ENCODE measurements around the gene FOXO3. TPM values are rescaled to one million over a fixed set of nuclear protein-coding genes. Genes with fewer than 3 reads are reported as not detected.

The FOXO3 gene
- polyA plus RNA-seq, 1 donor (not counting 4 experiments of a cell fraction or from before 2014, with no cell fraction given), result 17.6 TPM

DNA sequence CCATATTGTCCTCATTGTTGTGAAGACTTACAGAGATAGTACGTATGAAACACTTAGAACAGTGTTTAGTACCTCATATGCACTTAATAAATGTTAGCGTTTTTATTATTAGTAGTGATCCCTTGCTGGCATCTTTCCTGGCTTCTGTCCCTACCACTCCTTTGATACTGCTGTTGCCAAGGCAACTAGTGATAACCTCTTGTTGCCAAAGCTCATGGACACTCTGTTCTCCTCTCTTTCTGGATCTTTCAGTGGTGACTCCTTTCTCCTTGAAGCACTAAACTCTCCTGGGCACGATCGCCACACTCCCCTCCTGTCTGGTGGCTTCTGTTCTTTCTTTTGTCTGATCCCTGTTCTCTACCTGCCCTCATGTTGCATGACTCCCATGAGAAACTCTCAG is 83.5 kb downstream of the FOXO3 start:
- no peak for DNase-seq (ENCODE audit: low read depth, low spot score)
- H4K20me1 ChIP-seq (ENCODE audit: control insufficient read depth, extremely low read depth, insufficient read depth, low read length), result no peaks in the 10 kb centered on the region
- no peak overlapping the region for H2AFZ ChIP-seq (ENCODE audit: control insufficient read depth, low read length)
- dilution Hi-C loops (cut with MboI; ENCODE audit: extremely low pct_ligation_motif_present, low sequenced_read_pairs), result no loop called here
- no peak overlapping the region for H3K27ac ChIP-seq (ENCODE audit: control insufficient read depth, insufficient read depth, low read length)
- no peaks in the 10 kb centered on the region for H3K9me1 ChIP-seq (ENCODE audit: control insufficient read depth, extremely low read depth, insufficient read depth, low read length)
- no peak overlapping the region for H3K4me2 ChIP-seq (ENCODE audit: control insufficient read depth, extremely low read depth, insufficient read depth, low read depth, low read length)
- H3K9ac ChIP-seq (ENCODE audit: control insufficient read depth, extremely low read depth, insufficient read depth, low read length), result no peak overlapping the region
- peaks cover 2% of the 10 kb centered on the region for H3K4me1 ChIP-seq (ENCODE audit: control insufficient read depth, extremely low read depth, insufficient read depth, low read length)
- TF ChIP-seq, protein P1, sequence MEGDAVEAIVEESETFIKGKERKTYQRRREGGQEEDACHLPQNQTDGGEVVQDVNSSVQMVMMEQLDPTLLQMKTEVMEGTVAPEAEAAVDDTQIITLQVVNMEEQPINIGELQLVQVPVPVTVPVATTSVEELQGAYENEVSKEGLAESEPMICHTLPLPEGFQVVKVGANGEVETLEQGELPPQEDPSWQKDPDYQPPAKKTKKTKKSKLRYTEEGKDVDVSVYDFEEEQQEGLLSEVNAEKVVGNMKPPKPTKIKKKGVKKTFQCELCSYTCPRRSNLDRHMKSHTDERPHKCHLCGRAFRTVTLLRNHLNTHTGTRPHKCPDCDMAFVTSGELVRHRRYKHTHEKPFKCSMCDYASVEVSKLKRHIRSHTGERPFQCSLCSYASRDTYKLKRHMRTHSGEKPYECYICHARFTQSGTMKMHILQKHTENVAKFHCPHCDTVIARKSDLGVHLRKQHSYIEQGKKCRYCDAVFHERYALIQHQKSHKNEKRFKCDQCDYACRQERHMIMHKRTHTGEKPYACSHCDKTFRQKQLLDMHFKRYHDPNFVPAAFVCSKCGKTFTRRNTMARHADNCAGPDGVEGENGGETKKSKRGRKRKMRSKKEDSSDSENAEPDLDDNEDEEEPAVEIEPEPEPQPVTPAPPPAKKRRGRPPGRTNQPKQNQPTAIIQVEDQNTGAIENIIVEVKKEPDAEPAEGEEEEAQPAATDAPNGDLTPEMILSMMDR (optimal IDR thresholded peaks at IDR 0.05 in 1 of 3, IDR thresholded peaks at IDR 0.05 in 1 of 3, conservative IDR thresholded peaks at IDR 0.05 in 1 of 3; ENCODE audit: extremely low read depth in 1 of 3, insufficient read depth in 2 of 3, low read length in 3 of 3), result no peak
- TF ChIP-seq EZH2 (IDR thresholded peaks at IDR 0.05; ENCODE audit: low read length), result no peak
- H3K36me3 ChIP-seq (ENCODE audit: control insufficient read depth in 2 of 2, extremely low read depth in 1 of 2, insufficient read depth in 2 of 2, low read length in 2 of 2), result peaks cover 3 to 6% of the 10 kb centered on the region in 2 experiments
- no peaks in the 10 kb centered on the region for H3K9me3 ChIP-seq (ENCODE audit: control insufficient read depth, low read depth, low read length)
- H3K27me3 ChIP-seq (ENCODE audit: control insufficient read depth, extremely low read depth, insufficient read depth, low read length), result no peaks in the 10 kb centered on the region
- peaks cover 44% of the 10 kb centered on the region for H3K79me2 ChIP-seq (ENCODE audit: control insufficient read depth, insufficient read depth, low read length)
- no peak for FAIRE-seq
- H3K4me3 ChIP-seq (ENCODE audit: control insufficient read depth in 2 of 3, extremely low read depth in 1 of 3, insufficient read depth in 2 of 3, low read depth in 1 of 3, low read length in 3 of 3), result no peak overlapping the region

DNA sequence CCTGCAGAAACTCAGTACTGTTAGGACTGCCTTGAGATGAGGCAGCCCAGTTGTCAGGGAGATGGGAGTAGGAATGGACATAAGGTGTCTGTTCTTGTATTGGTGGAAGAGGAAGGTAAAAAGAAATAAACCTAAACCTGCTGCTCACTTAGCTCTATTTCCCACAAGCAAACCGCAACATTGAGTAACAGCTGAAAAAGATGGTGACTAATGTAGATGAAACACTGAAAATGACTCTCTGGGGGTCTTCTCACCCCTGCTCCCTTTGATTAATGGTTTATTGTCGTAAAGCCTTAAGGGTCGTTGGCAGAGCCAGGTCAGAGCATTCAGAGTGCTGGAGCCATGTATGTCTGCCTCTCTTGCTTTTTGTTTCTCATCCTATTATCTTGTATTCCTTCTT is 87.5 kb downstream of the FOXO3 start:
- Histone ChIP-seq H3K9ac (ENCODE audit: control insufficient read depth, extremely low read depth, insufficient read depth, low read length) (no peak overlapping the region), H2AFZ (ENCODE audit: control insufficient read depth, low read length) (no peak overlapping the region), H3K79me2 (ENCODE audit: control insufficient read depth, insufficient read depth, low read length) (peaks cover 37% of the 10 kb centered on the region), H3K9me1 (ENCODE audit: control insufficient read depth, extremely low read depth, insufficient read depth, low read length) (no peaks in the 10 kb centered on the region), H3K4me3 (ENCODE audit: control insufficient read depth in 2 of 3, extremely low read depth in 1 of 3, insufficient read depth in 2 of 3, low read depth in 1 of 3, low read length in 3 of 3) (no peak overlapping the region), H3K4me2 (ENCODE audit: control insufficient read depth, extremely low read depth, insufficient read depth, low read depth, low read length) (no peak overlapping the region), H3K27me3 (ENCODE audit: control insufficient read depth, extremely low read depth, insufficient read depth, low read length) (no peaks in the 10 kb centered on the region), H3K9me3 (ENCODE audit: control insufficient read depth, low read depth, low read length) (no peaks in the 10 kb centered on the region), H3K36me3 (ENCODE audit: control insufficient read depth in 2 of 2, extremely low read depth in 1 of 2, insufficient read depth in 2 of 2, low read length in 2 of 2) (peaks cover 3 to 6% of the 10 kb centered on the region in 2 experiments), H3K4me1 (ENCODE audit: control insufficient read depth, extremely low read depth, insufficient read depth, low read length) (peaks cover 35% of the 10 kb centered on the region), H4K20me1 (ENCODE audit: control insufficient read depth, extremely low read depth, insufficient read depth, low read length) (no peaks in the 10 kb centered on the region), H3K27ac (ENCODE audit: control insufficient read depth, insufficient read depth, low read length) (no peak overlapping the region)
- FAIRE-seq (no peak), DNase-seq (ENCODE audit: low read depth, low spot score) (no peak)
- dilution Hi-C loops (cut with MboI; ENCODE audit: extremely low pct_ligation_motif_present, low sequenced_read_pairs), result no loop called here
- TF ChIP-seq, protein P1 (optimal IDR thresholded peaks at IDR 0.05 in 1 of 3, IDR thresholded peaks at IDR 0.05 in 1 of 3, conservative IDR thresholded peaks at IDR 0.05 in 1 of 3; ENCODE audit: extremely low read depth in 1 of 3, insufficient read depth in 2 of 3, low read length in 3 of 3), result no peak
- TF ChIP-seq EZH2 (IDR thresholded peaks at IDR 0.05; ENCODE audit: low read length), result no peak
